HFF-Myc (cell line): Measurements from ENCODE around the gene HSPA12B.

ENCODE experiments used
- DNase-seq: peaks from one replicate; pipeline ENCODE4 v3.0.0-alpha.2; 2011; ENCODE audit warnings: low read depth; ENCODE audit errors: extremely low read depth
- H3K4me3 ChIP-seq: replicated peaks from 2 replicates; pipeline ENCODE4 v1.5.1; 2011; ENCODE audit warnings: low read depth, mild to moderate bottlenecking, control low read depth, low read length
- TF ChIP-seq, protein P1 (sequence below): IDR thresholded peaks from 2 replicates; pipeline ENCODE4 v1.5.1; 2012; ENCODE audit warnings: mild to moderate bottlenecking, low read depth, low read length, control low read depth; ENCODE audit errors: missing control alignments

Gene HSPA12B

GRCh38 chr20:3690413-3690812, 42.1 kb upstream of the HSPA12B start:
- DNase-seq: no peak
- TF ChIP-seq, protein P1, sequence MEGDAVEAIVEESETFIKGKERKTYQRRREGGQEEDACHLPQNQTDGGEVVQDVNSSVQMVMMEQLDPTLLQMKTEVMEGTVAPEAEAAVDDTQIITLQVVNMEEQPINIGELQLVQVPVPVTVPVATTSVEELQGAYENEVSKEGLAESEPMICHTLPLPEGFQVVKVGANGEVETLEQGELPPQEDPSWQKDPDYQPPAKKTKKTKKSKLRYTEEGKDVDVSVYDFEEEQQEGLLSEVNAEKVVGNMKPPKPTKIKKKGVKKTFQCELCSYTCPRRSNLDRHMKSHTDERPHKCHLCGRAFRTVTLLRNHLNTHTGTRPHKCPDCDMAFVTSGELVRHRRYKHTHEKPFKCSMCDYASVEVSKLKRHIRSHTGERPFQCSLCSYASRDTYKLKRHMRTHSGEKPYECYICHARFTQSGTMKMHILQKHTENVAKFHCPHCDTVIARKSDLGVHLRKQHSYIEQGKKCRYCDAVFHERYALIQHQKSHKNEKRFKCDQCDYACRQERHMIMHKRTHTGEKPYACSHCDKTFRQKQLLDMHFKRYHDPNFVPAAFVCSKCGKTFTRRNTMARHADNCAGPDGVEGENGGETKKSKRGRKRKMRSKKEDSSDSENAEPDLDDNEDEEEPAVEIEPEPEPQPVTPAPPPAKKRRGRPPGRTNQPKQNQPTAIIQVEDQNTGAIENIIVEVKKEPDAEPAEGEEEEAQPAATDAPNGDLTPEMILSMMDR: no peak
- no peak overlapping the region for H3K4me3 ChIP-seq

DNA sequence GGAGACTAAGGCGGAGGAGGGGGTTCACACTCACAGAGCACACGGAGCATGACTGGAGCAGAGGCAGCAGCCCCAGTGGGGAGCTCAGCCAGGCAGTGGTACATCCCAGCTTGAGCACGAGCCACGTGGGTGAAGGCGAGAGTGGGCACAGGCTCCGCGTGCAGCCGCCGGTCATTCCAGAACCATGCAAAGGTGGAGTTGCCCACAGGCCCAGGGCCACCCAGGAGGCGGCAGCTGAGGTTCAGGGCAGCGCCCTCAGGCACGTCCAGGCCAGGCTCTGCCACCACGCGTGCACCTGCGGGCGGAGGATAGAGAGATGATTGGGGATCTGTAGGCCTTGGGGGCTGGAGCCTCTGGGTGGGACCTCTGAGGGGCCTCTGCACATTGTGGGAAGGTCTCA, 41.2 kb upstream of the HSPA12B start:
- TF ChIP-seq, protein P1: no peak
- no peak for DNase-seq

DNA sequence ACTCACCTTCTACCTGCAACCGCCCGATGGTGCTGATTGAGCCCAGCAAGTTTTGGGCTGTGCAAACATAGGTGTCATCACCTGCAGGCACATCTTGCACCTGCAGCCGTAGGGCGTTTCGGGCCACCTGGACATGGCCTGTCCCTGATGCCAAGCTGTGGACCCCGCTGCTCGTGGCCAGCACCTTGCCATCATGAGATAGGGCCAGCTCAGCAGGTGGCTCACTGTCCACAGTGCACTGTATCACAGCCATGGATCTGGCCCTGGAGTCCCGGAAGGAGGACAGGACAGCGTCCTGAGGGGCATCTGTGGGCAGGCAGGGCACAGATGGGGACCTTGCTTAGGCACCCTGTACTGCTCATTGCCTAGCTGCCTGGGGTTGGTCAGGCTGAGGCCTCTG, 40.6 kb upstream of the HSPA12B start:
- H3K4me3 ChIP-seq: no peak overlapping the region
- TF ChIP-seq, protein P1: no peak
- no peak for DNase-seq

More for the DNA sequence above, 41.2 kb upstream of the HSPA12B start:
- H3K4me3 ChIP-seq: no peak overlapping the region

DNA sequence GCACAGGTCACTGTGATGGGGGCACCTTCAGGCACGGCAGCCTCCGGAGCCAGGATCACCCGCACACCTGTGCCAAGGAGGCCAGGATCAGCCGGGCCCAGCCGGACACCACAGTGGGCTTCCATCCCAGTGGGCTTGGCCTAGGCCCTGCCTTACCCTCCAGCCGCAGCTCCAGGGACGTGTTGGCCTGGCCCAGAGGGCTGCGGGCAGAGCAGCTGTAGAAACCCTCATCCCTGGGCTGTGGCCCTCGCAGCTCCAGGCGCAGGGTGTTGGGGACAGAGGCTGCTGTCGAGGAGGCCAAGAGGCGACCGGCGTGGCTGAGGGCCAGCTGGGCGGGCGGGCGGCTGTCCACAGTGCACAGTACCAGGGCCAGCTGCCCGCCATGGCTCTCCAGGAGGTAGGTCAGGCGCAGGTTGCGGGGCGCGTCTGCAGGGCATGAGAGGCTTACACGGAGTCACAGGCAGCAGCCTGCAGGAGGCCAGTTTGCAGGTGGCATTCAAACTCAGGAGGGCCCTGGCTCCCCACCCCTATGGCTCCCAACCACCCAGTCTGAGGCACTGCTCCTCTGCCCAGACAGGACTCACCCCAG, 39.7 kb upstream of the HSPA12B start:
- no peak overlapping the region for H3K4me3 ChIP-seq
- TF ChIP-seq, protein P1: no peak
- DNase-seq: no peak

DNA sequence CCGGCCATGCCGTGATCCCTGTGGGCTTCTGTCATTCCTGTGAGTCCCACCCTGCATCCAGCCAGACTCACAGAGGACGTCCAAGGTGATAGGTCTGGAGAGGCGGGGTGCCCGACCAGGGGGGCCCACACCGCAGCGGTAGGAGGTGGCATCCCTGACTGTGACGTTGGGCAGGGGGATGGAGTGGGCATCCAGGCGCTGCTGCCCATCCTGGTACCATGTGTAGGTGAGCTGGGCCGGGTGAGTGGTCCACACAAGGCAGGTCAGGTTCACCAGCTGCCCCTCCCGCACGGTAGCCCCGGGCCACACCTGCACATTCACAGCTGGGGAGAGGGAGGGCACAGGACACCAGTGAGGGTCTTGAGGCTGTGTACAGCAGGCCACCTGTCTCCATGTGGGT, 39.1 kb upstream of the HSPA12B start:
- no peak overlapping the region for H3K4me3 ChIP-seq
- TF ChIP-seq, protein P1: no peak

DNA sequence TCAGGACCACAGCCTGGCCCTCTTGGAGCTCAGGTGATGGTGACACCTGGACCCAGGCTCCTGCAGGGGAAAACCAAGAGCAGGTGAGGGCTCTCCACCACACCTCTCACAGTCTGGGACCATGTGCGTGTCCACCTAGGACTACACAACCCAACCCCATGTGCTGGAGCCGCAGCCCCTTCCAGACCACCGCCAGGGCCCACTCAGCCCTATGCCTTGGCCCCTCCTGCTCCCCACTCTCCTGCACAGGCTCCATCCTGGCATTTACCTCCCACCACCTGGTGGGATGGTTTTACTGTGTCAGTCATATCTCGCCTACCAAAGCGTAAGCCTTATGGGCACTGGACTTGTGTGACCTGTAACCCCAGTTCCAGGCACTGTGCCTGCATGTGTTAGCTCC, 37.6 kb upstream of the HSPA12B start:
- TF ChIP-seq, protein P1: no peak

More for the DNA sequence above, 39.1 kb upstream of the HSPA12B start:
- no peak for DNase-seq

DNA sequence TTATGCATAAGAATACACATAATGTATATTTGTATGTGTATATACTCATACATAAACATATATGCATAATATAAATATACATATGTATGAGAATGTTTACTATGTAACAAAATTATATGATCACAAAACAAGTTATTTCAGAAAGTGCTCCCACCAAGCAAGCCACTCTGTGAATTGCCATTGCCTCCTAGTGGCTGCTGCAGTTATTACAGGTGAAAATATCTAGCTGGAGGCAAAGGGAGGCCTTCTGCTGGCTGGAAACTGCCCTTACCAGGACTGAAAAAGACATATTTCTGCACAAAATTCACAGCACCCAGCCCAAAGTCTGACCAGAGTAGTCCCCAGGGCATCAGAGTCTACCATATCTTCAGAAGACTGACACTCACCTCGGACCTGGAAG, 36.3 kb upstream of the HSPA12B start:
- DNase-seq: no peak
- TF ChIP-seq, protein P1: peak; percentile 71
- no peak overlapping the region for H3K4me3 ChIP-seq

More for the DNA sequence above, 37.6 kb upstream of the HSPA12B start:
- DNase-seq: no peak
- no peak overlapping the region for H3K4me3 ChIP-seq
